Measurements from ENCODE around the gene TMEM47. TPM values are rescaled to one million over a fixed set of nuclear protein-coding genes. Genes with fewer than 3 reads are reported as not detected.

TMEM47 gene
- total RNA-seq, 3 donors from 2014 or later, result 36.8 to 47.9 (median 37.0) TPM

GRCh38 chrX:34642849-34643248 lies 14.2 kb downstream of the TMEM47 start:
- H3K9me3 ChIP-seq, result no peaks in the 10 kb centered on the region

GRCh38 chrX:34638116-34638515 lies 19.0 kb downstream of the TMEM47 start:
- Histone ChIP-seq H3K27ac (no peak overlapping the region), H3K27me3 (no peaks in the 10 kb centered on the region), H3K36me3 (no peaks in the 10 kb centered on the region), H3K4me1 (no peaks in the 10 kb centered on the region), H3K9me3 (no peaks in the 10 kb centered on the region), H3K4me3 (no peak overlapping the region)
- TF ChIP-seq CTCF (IDR thresholded peaks at IDR 0.05), result peak in 1 of 3 donors; percentile 29
- no peak for TF ChIP-seq POLR2AphosphoS5 (IDR thresholded peaks at IDR 0.05)
- no peak for TF ChIP-seq POLR2A (IDR thresholded peaks at IDR 0.05)
- intact Hi-C loops (cut with DNase I; ENCODE audit: low total_unique reads), result loop anchor here (10.0 kb wide), 1 partner anchor 737 kb away; no protein-coding TSS in a partner anchor
- no peak for DNase-seq (ENCODE audit: low spot score in 2 of 2)

More at GRCh38 chrX:34642849-34643248, 14.2 kb downstream of the TMEM47 start:
- Histone ChIP-seq H3K4me3 (no peak overlapping the region), H3K27ac (no peak overlapping the region), H3K27me3 (no peaks in the 10 kb centered on the region), H3K4me1 (no peaks in the 10 kb centered on the region), H3K36me3 (no peaks in the 10 kb centered on the region)
- TF ChIP-seq POLR2AphosphoS5 (IDR thresholded peaks at IDR 0.05) (no peak), CTCF (IDR thresholded peaks at IDR 0.05) (no peak), POLR2A (IDR thresholded peaks at IDR 0.05) (no peak)
- no peak for DNase-seq (ENCODE audit: low spot score in 2 of 2)
- intact Hi-C loops (cut with DNase I; ENCODE audit: low total_unique reads), result no loop called here

- no peaks in the 10 kb centered on the region for H3K9me3 ChIP-seq
- no peak for DNase-seq (ENCODE audit: low spot score in 2 of 2)
- H3K36me3 ChIP-seq, result no peaks in the 10 kb centered on the region
- H3K27me3 ChIP-seq, result no peaks in the 10 kb centered on the region
- no peak for TF ChIP-seq POLR2AphosphoS5 (IDR thresholded peaks at IDR 0.05)
- no peak for TF ChIP-seq POLR2A (IDR thresholded peaks at IDR 0.05)
- TF ChIP-seq CTCF (IDR thresholded peaks at IDR 0.05), result no peak
- no peak overlapping the region for H3K27ac ChIP-seq
- H3K4me3 ChIP-seq, result no peak overlapping the region
- intact Hi-C loops (cut with DNase I; ENCODE audit: low total_unique reads), result loop anchor here (10.0 kb wide), 1 partner anchor 740 kb away; no protein-coding TSS in a partner anchor
- H3K4me1 ChIP-seq, result no peaks in the 10 kb centered on the region
These were observed 22.7 kb downstream of the TMEM47 start for GRCh38 chrX:34634349-34634748.

- TF ChIP-seq CTCF (IDR thresholded peaks at IDR 0.05), result no peak
- TF ChIP-seq POLR2AphosphoS5 (IDR thresholded peaks at IDR 0.05), result no peak
- no peak for TF ChIP-seq POLR2A (IDR thresholded peaks at IDR 0.05)
- no peaks in the 10 kb centered on the region for H3K9me3 ChIP-seq
- H3K4me3 ChIP-seq, result no peak overlapping the region
- no peaks in the 10 kb centered on the region for H3K36me3 ChIP-seq
- no peak for DNase-seq (ENCODE audit: low spot score in 2 of 2)
- intact Hi-C loops (cut with DNase I; ENCODE audit: low total_unique reads), result loop anchor here (10.0 kb wide), 1 partner anchor 742 kb away; no protein-coding TSS in a partner anchor
- H3K4me1 ChIP-seq, result no peaks in the 10 kb centered on the region
- no peaks in the 10 kb centered on the region for H3K27me3 ChIP-seq
- H3K27ac ChIP-seq, result no peak overlapping the region
These were observed 24.7 kb downstream of the TMEM47 start for GRCh38 chrX:34632384-34632783.

- intact Hi-C loops (cut with DNase I; ENCODE audit: low total_unique reads), result loop anchor here (10.0 kb wide), 1 partner anchor 743 kb away; no protein-coding TSS in a partner anchor
- Histone ChIP-seq H3K9me3 (no peaks in the 10 kb centered on the region), H3K4me3 (no peak overlapping the region), H3K27ac (no peak overlapping the region), H3K4me1 (no peaks in the 10 kb centered on the region), H3K36me3 (no peaks in the 10 kb centered on the region), H3K27me3 (no peaks in the 10 kb centered on the region)
- TF ChIP-seq POLR2AphosphoS5 (IDR thresholded peaks at IDR 0.05) (no peak), POLR2A (IDR thresholded peaks at IDR 0.05) (no peak), CTCF (IDR thresholded peaks at IDR 0.05) (no peak)
- no peak for DNase-seq (ENCODE audit: low spot score in 2 of 2)
These were observed 25.4 kb downstream of the TMEM47 start for GRCh38 chrX:34631479-34632220.
